Caco-2 (cell line): ENCODE results near the gene RSPO4. TPM values are rescaled to one million over a fixed set of nuclear protein-coding genes. Genes with fewer than 3 reads are reported as not detected.

Experiments
- BruUV-seq: library from RNA; stranded (reverse); fragments of 400-500 nt; replicated peaks from 2 replicates; lab custom pipeline; 2021; lab: Mats Ljungman, UMichigan
- CTCF ChIA-PET: fragments of 300-600 bp; sonication (Branson Sonifier 250); formaldehyde crosslinking; loops from one replicate; lab custom pipeline; 2022; ENCODE audit warnings: antibody characterized with exemption; lab: Charles Lee
- POLR2A ChIA-PET: fragments of 300-600 bp; sonication (Branson Sonifier 250); formaldehyde crosslinking; loops from one replicate; lab custom pipeline; 2022; ENCODE audit warnings: antibody characterized with exemption; lab: Charles Lee
- DNase-seq, 2 experiments: peaks; one replicate each; pipeline versions ENCODE4 v3.0.0 to v3.0.0-alpha.2; 2020 to 2022
- H3K27me3 ChIP-seq: replicated peaks from 2 replicates; pipeline ENCODE4 v1.6.0; 2011; ENCODE audit warnings: low read length; ENCODE audit not compliant: control insufficient read depth, insufficient read depth
- H3K36me3 ChIP-seq: 2 replicates; pipeline ENCODE4 v1.5.1; 2011; ENCODE audit warnings: low read length; ENCODE audit not compliant: control insufficient read depth, insufficient read depth
- H3K4me1 ChIP-seq: fragments of 250-450 bp; sonication (Bioruptor Pico); 2 replicates; pipeline ENCODE4 v1.5.1; 2020; ENCODE audit warnings: mild to moderate bottlenecking
- H3K4me3 ChIP-seq: 2 replicates; pipeline ENCODE4 v1.5.1; 2011; ENCODE audit warnings: low read depth, mild to moderate bottlenecking, control low read depth, low read length
- H3K9me3 ChIP-seq: fragments of 250-450 bp; sonication (Bioruptor Pico); 2 replicates; pipeline ENCODE4 v1.5.1; 2020; ENCODE audit warnings: mild to moderate bottlenecking, moderate library complexity
- H3K27ac Mint-ChIP-seq: one replicate; pipeline ENCODE4 v1.8.0; 2022; ENCODE audit warnings: mixed read lengths; ENCODE audit not compliant: unreplicated experiment
- H3K27me3 Mint-ChIP-seq: one replicate; pipeline ENCODE4 v1.8.0; 2022; ENCODE audit warnings: mixed read lengths; ENCODE audit not compliant: insufficient read depth, unreplicated experiment
- H3K36me3 Mint-ChIP-seq: one replicate; pipeline ENCODE4 v1.8.0; 2022; ENCODE audit warnings: mild to moderate bottlenecking, mixed read lengths; ENCODE audit not compliant: insufficient read depth, unreplicated experiment
- H3K4me1 Mint-ChIP-seq: one replicate; pipeline ENCODE4 v1.8.0; 2022; ENCODE audit warnings: low read depth, mixed read lengths; ENCODE audit not compliant: unreplicated experiment
- H3K4me3 Mint-ChIP-seq: one replicate; pipeline ENCODE4 v1.8.0; 2022; ENCODE audit warnings: mild to moderate bottlenecking, moderate library complexity, mixed read lengths; ENCODE audit not compliant: unreplicated experiment
- H3K9me3 Mint-ChIP-seq: one replicate; pipeline ENCODE4 v1.8.0; 2022; ENCODE audit warnings: mixed read lengths; ENCODE audit not compliant: unreplicated experiment
- CTCF ChIP-seq, 2 experiments: fragments of 200-600 bp in 1 of 2; IDR thresholded peaks; 1 replicate in 1 of 2; 2 replicates in 1 of 2; pipeline versions ENCODE4 v1.5.1 to v1.8.0; 2011 to 2022; ENCODE audit warnings: antibody characterized with exemption in 1 of 2, control low read depth in 1 of 2, inconsistent platforms in 1 of 2, low read depth in 1 of 2, low read length in 1 of 2, mild to moderate bottlenecking in 1 of 2, moderate library complexity in 1 of 2; ENCODE audit not compliant: insufficient read depth in 1 of 2, severe bottlenecking in 1 of 2, unreplicated experiment in 1 of 2
- intact Hi-C: fragments of 100-400 bp; cut with micrococcal nuclease; formaldehyde crosslinking; loops from one replicate; pipeline ENCODE4 v1.10.0; 2022; ENCODE audit not compliant: unreplicated experiment
- total RNA-seq: library from RNA; stranded (reverse); gene quantifications from 2 replicates; pipeline ENCODE4 v1.2.3, GENCODE V29; 2022

Gene RSPO4
- total RNA-seq, 1 experiment from 2014 or later = 0.41 TPM

- Histone ChIP-seq H3K36me3 (no peaks in the 10 kb centered on the region), H3K9me3 (peaks cover 4% of the 10 kb centered on the region; the same call in 1 of the 2 replicates), H3K4me3 (no peak overlapping the region), H3K27me3 (no peaks in the 10 kb centered on the region), H3K4me1 (no peaks in the 10 kb centered on the region)
- H3K27me3 Mint-ChIP-seq = peaks cover 3% of the 10 kb centered on the region
- no peaks in the 10 kb centered on the region for H3K4me1 Mint-ChIP-seq
- BruUV-seq = no TSS peak
- no peak for TF ChIP-seq CTCF (IDR thresholded peaks at IDR 0.05; ENCODE audit: insufficient read depth in 1 of 2, low read depth in 1 of 2, low read length in 1 of 2, severe bottlenecking in 1 of 2, unreplicated experiment in 1 of 2)
- H3K4me3 Mint-ChIP-seq = no peak overlapping the region
- peaks cover 11% of the 10 kb centered on the region for H3K9me3 Mint-ChIP-seq
- intact Hi-C loops = no loop called here
- no peak overlapping the region for H3K27ac Mint-ChIP-seq
- no peak for DNase-seq
- ChIA-PET POLR2A (no interaction called here), CTCF (no interaction called here)
- no peaks in the 10 kb centered on the region for H3K36me3 Mint-ChIP-seq
Measured at GRCh38 chr20:922781-923180, 79.3 kb downstream of the RSPO4 start.

GRCh38 chr20:921068-921467, 81.0 kb downstream of the RSPO4 start:
- no peak for TF ChIP-seq CTCF (IDR thresholded peaks at IDR 0.05; ENCODE audit: insufficient read depth in 1 of 2, low read depth in 1 of 2, low read length in 1 of 2, severe bottlenecking in 1 of 2, unreplicated experiment in 1 of 2)
- ChIA-PET POLR2A (no interaction called here), CTCF (no interaction called here)
- BruUV-seq = no TSS peak
- H3K9me3 ChIP-seq = no peaks in the 10 kb centered on the region; the same call in 1 of the 2 replicates
- no peaks in the 10 kb centered on the region for H3K36me3 ChIP-seq
- Mint-ChIP-seq H3K4me1 (no peaks in the 10 kb centered on the region), H3K27me3 (no peaks in the 10 kb centered on the region), H3K27ac (no peak overlapping the region), H3K4me3 (no peak overlapping the region), H3K9me3 (no peaks in the 10 kb centered on the region), H3K36me3 (no peaks in the 10 kb centered on the region)
- intact Hi-C loops = no loop called here
- no peak for DNase-seq
- no peaks in the 10 kb centered on the region for H3K27me3 ChIP-seq
- no peaks in the 10 kb centered on the region for H3K4me1 ChIP-seq
- H3K4me3 ChIP-seq = no peak overlapping the region

- intact Hi-C loops = no loop called here
- ChIA-PET POLR2A (no interaction called here), CTCF (no interaction called here)
- no peak overlapping the region for H3K4me3 ChIP-seq
- H3K36me3 ChIP-seq = no peaks in the 10 kb centered on the region
- BruUV-seq = no TSS peak
- no peak overlapping the region for H3K27ac Mint-ChIP-seq
- no peaks in the 10 kb centered on the region for H3K4me1 ChIP-seq
- H3K36me3 Mint-ChIP-seq = no peaks in the 10 kb centered on the region
- no peaks in the 10 kb centered on the region for H3K27me3 ChIP-seq
- H3K4me1 Mint-ChIP-seq = no peaks in the 10 kb centered on the region
- no peak for TF ChIP-seq CTCF (IDR thresholded peaks at IDR 0.05; ENCODE audit: insufficient read depth in 1 of 2, low read depth in 1 of 2, low read length in 1 of 2, severe bottlenecking in 1 of 2, unreplicated experiment in 1 of 2)
- no peak for DNase-seq
- H3K9me3 ChIP-seq = no peaks in the 10 kb centered on the region; the same call in 1 of the 2 replicates
- H3K27me3 Mint-ChIP-seq = peaks cover 2% of the 10 kb centered on the region
- H3K9me3 Mint-ChIP-seq = no peaks in the 10 kb centered on the region
- H3K4me3 Mint-ChIP-seq = no peak overlapping the region
Measured at GRCh38 chr20:920311-920710, 81.8 kb downstream of the RSPO4 start.
